ENCODE measurements around the gene TM9SF3.

Gene TM9SF3

DNA sequence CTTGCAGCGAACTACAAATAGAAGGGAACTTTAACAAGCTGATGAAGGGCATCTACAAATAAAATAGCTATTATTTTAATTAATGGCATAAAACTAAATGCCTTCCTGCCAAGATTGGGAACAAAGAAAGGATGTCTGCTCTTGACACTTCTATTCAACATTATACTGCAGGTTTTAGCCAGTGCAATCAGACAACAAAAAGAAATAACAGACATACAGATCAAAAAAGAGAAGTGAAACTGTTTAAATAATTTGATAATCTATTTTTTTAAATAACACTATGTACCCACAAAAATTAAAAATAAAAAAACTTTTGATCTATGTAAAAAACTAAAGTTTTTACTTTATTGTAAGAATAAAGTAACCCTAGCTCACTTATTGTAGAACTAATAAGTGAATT is 50.7 kb downstream of the TM9SF3 start:
- no peak for TF ChIP-seq CTCF (IDR thresholded peaks at IDR 0.05; ENCODE audit: low read depth, low read length, missing control alignments)
- H3K4me3 ChIP-seq (replicated peaks; ENCODE audit: low read depth, low read length) = no peak overlapping the region
- DNase-seq (ENCODE audit: extremely low read depth, low read depth) = no peak

- H3K4me3 ChIP-seq (replicated peaks; ENCODE audit: low read depth, low read length) = no peak overlapping the region
- TF ChIP-seq CTCF (IDR thresholded peaks at IDR 0.05; ENCODE audit: low read depth, low read length, missing control alignments) = no peak
- no peak for DNase-seq (ENCODE audit: extremely low read depth, low read depth)
These were observed 54.3 kb downstream of the TM9SF3 start for GRCh38 chr10:96532523-96532922.

GRCh38 chr10:96529634-96530279 is 57.1 kb downstream of the TM9SF3 start:
- no peak for TF ChIP-seq CTCF (IDR thresholded peaks at IDR 0.05; ENCODE audit: low read depth, low read length, missing control alignments)
- no peak for DNase-seq (ENCODE audit: extremely low read depth, low read depth)
- H3K4me3 ChIP-seq (replicated peaks; ENCODE audit: low read depth, low read length) = no peak overlapping the region

GRCh38 chr10:96524741-96525140 is 62.1 kb downstream of the TM9SF3 start:
- no peak overlapping the region for H3K4me3 ChIP-seq (replicated peaks; ENCODE audit: low read depth, low read length)
- no peak for DNase-seq (ENCODE audit: extremely low read depth, low read depth)
- no peak for TF ChIP-seq CTCF (IDR thresholded peaks at IDR 0.05; ENCODE audit: low read depth, low read length, missing control alignments)

DNA sequence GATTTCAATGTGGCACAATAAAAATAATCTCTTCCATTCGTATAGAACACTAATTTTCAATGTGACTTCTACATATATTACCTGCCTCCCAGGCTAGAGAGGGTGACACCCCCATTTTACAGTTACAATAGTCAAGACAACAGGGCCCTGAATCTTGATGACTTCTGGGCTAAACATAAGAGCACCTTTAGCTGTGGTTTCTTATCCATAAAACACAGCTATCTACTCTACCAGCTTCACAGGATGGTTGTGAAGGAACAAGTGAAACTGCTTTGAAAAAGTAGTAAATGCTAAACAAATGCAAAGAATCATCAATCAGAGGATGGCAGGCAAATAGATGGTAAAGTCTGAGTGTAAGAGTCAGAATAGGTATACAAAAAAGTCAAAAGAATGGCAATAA is 69.5 kb downstream of the TM9SF3 start:
- no peak for DNase-seq (ENCODE audit: extremely low read depth, low read depth)
- no peak overlapping the region for H3K4me3 ChIP-seq (replicated peaks; ENCODE audit: low read depth, low read length)

GRCh38 chr10:96516337-96516736 is 70.5 kb downstream of the TM9SF3 start:
- no peak for TF ChIP-seq CTCF (IDR thresholded peaks at IDR 0.05; ENCODE audit: low read depth, low read length, missing control alignments)
- DNase-seq (ENCODE audit: extremely low read depth, low read depth) = no peak
- no peak overlapping the region for H3K4me3 ChIP-seq (replicated peaks; ENCODE audit: low read depth, low read length)

More for the DNA sequence above, 69.5 kb downstream of the TM9SF3 start:
- TF ChIP-seq CTCF (IDR thresholded peaks at IDR 0.05; ENCODE audit: low read depth, low read length, missing control alignments) = no peak

All from HFF-Myc (cell line).